Ovary (tissue), 3 donors: ENCODE measurements around the gene DAB2IP.

Source experiments
- CTCF ChIP-seq, 3 donors: fragments of 450-650 bp in 2 of 3; fragments of 200-600 bp in 1 of 3; IDR thresholded peaks; one replicate each; pipeline versions ENCODE4 v1.5.1 to v1.8.0; 2016 to 2022; ENCODE audit warnings: antibody characterized with exemption in 3 of 3, mild to moderate bottlenecking in 1 of 3
- EP300 ChIP-seq: sonication (generic); formaldehyde crosslinking; IDR thresholded peaks from one replicate; pipeline ENCODE4 v1.6.1; 2017; ENCODE audit warnings: antibody characterized with exemption
- POLR2A ChIP-seq: fragments of 450-650 bp; IDR thresholded peaks from one replicate; pipeline ENCODE4 v1.6.1; 2017; ENCODE audit warnings: antibody characterized with exemption, mild to moderate bottlenecking, moderate library complexity
- donor health status: DM: no; HTN: no; CAD: no.

- TF ChIP-seq EP300 = no peak
- TF ChIP-seq CTCF (IDR thresholded peaks at IDR 0.05) = no peak
- TF ChIP-seq POLR2A = no peak
Observed at GRCh38 chr9:121688146-121688680, 36.8 kb downstream of the DAB2IP start.
